IPS-NIHi11 (cell line): ENCODE data around the gene AGO1.

Source experiments
- DNase-seq: peaks from one replicate; pipeline ENCODE4 v3.0.0; 2012; ENCODE audit warnings: mixed read lengths, low spot score

AGO1 gene

GRCh38 chr1:35882945-35883634 is at the start of gene AGO1:
Gene AGO1, plus strand, starts transcription at chr1:35883209. Its CDS starts 213 bp downstream, at chr1:35883422.
- DNase-seq = peak; percentile 100

GRCh38 chr1:35833395-35833794 is 49.6 kb upstream of the AGO1 start:
- DNase-seq = no peak

- no peak for DNase-seq
Measured at GRCh38 chr1:35834218-35834617, 48.8 kb upstream of the AGO1 start.

GRCh38 chr1:35835398-35835797 is 47.6 kb upstream of the AGO1 start:
- no peak for DNase-seq

GRCh38 chr1:35836734-35837133 is 46.3 kb upstream of the AGO1 start:
- no peak for DNase-seq

GRCh38 chr1:35838693-35839245 is 44.2 kb upstream of the AGO1 start:
- DNase-seq = no peak

- DNase-seq = no peak
Measured at GRCh38 chr1:35844826-35845225, 38.2 kb upstream of the AGO1 start.

GRCh38 chr1:35845766-35846165 is 37.2 kb upstream of the AGO1 start:
- no peak for DNase-seq

- no peak for DNase-seq
Measured at GRCh38 chr1:35847935-35848565, 35.0 kb upstream of the AGO1 start.

- DNase-seq = no peak
Measured at GRCh38 chr1:35850051-35850450, 33.0 kb upstream of the AGO1 start.

- no peak for DNase-seq
Measured at GRCh38 chr1:35850716-35851115, 32.3 kb upstream of the AGO1 start.

- DNase-seq = no peak
Measured at GRCh38 chr1:35851132-35851869, 31.7 kb upstream of the AGO1 start.

- no peak for DNase-seq
Measured at GRCh38 chr1:35852241-35852640, 30.8 kb upstream of the AGO1 start.

- no peak for DNase-seq
Measured at GRCh38 chr1:35854989-35855700, 27.9 kb upstream of the AGO1 start.

- DNase-seq = no peak
Measured at GRCh38 chr1:35856964-35857363, 26.0 kb upstream of the AGO1 start.

- no peak for DNase-seq
Measured at GRCh38 chr1:35857830-35858229, 25.2 kb upstream of the AGO1 start.

- DNase-seq = no peak
Measured at GRCh38 chr1:35860696-35861095, 22.3 kb upstream of the AGO1 start.

GRCh38 chr1:35863136-35863535 is 19.9 kb upstream of the AGO1 start:
- DNase-seq = no peak

GRCh38 chr1:35863881-35864625 is 19.0 kb upstream of the AGO1 start:
- DNase-seq = no peak

GRCh38 chr1:35864813-35865212 is 18.2 kb upstream of the AGO1 start:
- no peak for DNase-seq

GRCh38 chr1:35866991-35867390 is 16.0 kb upstream of the AGO1 start:
- no peak for DNase-seq
